GM12878 (cell line): ENCODE measurements around the gene SAFB. TPM values are rescaled to one million over a fixed set of nuclear protein-coding genes. Genes with fewer than 3 reads are reported as not detected.

ENCODE experiments used
- ATAC-seq: fragments of 200-7000 bp; cut with Tn5 transposase; 3 replicates; pipeline ENCODE4 v1.9.1; 2020; ENCODE audit warnings: mild to moderate bottlenecking, moderate library complexity
- BruUV-seq: library from RNA; stranded (reverse); fragments of 400-500 nt; replicated peaks from 2 replicates; lab custom pipeline; 2021; lab: Mats Ljungman, UMichigan
- CTCF ChIA-PET: fragments of 300-600 bp; sonication (Branson Sonifier 250); formaldehyde crosslinking; extraction: SDS; loops from one replicate; lab custom pipeline; 2021; ENCODE audit warnings: inconsistent platforms; lab: Yijun Ruan, JAX
- POLR2A ChIA-PET: fragments of 350-600 bp; formaldehyde crosslinking; extraction: SDS; loops from one replicate; lab custom pipeline; 2021; ENCODE audit warnings: inconsistent platforms; lab: Charles Lee
- RAD21 ChIA-PET: fragments of 300-600 bp; sonication (Branson Sonifier 250); formaldehyde crosslinking; loops from one replicate; lab custom pipeline; 2023; ENCODE audit warnings: antibody characterized with exemption; ENCODE audit not compliant: unreplicated experiment; lab: Charles Lee
- SMC1A ChIA-PET: fragments of 300-600 bp; sonication (Branson Sonifier 250); formaldehyde crosslinking; loops from one replicate; lab custom pipeline; 2023; ENCODE audit not compliant: unreplicated experiment, uncharacterized antibody; lab: Charles Lee
- DNase-seq: peaks from one replicate; pipeline ENCODE4 v3.0.0-alpha.2; 2011; ENCODE audit warnings: low read depth, low spot score
- FAIRE-seq: peaks from 3 replicates; lab custom pipeline; 2011; peaks lifted over from hg19 to GRCh38; lab: Jason Lieb, UNC
- H2AFZ ChIP-seq: 2 replicates; pipeline ENCODE4 v1.6.0; 2011; ENCODE audit warnings: low read depth, low read length, control low read depth; ENCODE audit not compliant: control insufficient read depth
- H3K27ac ChIP-seq: 2 replicates; pipeline ENCODE4 v1.5.1; 2011; ENCODE audit warnings: control low read depth; ENCODE audit not compliant: control insufficient read depth, insufficient read depth
- H3K27me3 ChIP-seq, 2 experiments: replicated peaks in 1 of 2; 2 replicates each; pipeline versions ENCODE4 v1.6.0 to v1.6.1; 2011; ENCODE audit warnings: low read length in 1 of 2; ENCODE audit not compliant: control insufficient read depth in 2 of 2, insufficient read depth in 2 of 2
- H3K36me3 ChIP-seq, 2 experiments: 2 replicates each; pipeline ENCODE4 v1.5.1; 2011; ENCODE audit warnings: low read length in 1 of 2; ENCODE audit not compliant: control insufficient read depth in 2 of 2, insufficient read depth in 2 of 2
- H3K4me1 ChIP-seq: 2 replicates; pipeline ENCODE4 v1.6.1; 2011; ENCODE audit warnings: mild to moderate bottlenecking, low read length, moderate library complexity, mixed read lengths; ENCODE audit not compliant: control insufficient read depth, insufficient read depth
- H3K4me2 ChIP-seq: 2 replicates; pipeline ENCODE4 v1.6.0; 2011; ENCODE audit warnings: control low read depth; ENCODE audit not compliant: control insufficient read depth, insufficient read depth
- H3K4me3 ChIP-seq: fragments of 200-600 bp; sonication (generic); 2 replicates; pipeline ENCODE4 v1.5.1; 2016
- H3K79me2 ChIP-seq: 2 replicates; pipeline ENCODE4 v1.6.0; 2011; ENCODE audit warnings: low read length; ENCODE audit not compliant: control insufficient read depth, insufficient read depth
- H3K9ac ChIP-seq: 2 replicates; pipeline ENCODE4 v1.8.0; 2011; ENCODE audit warnings: low read length, control low read depth, mixed read lengths; ENCODE audit not compliant: control insufficient read depth, insufficient read depth
- H3K9me3 ChIP-seq: replicated peaks from 3 replicates; pipeline ENCODE4 v1.5.1; 2011; ENCODE audit warnings: mild to moderate bottlenecking, low read length; ENCODE audit not compliant: control insufficient read depth, insufficient read depth
- H4K20me1 ChIP-seq: 2 replicates; pipeline ENCODE4 v1.6.0; 2011; ENCODE audit not compliant: control insufficient read depth, insufficient read depth
- BHLHE40 ChIP-seq, 2 experiments: fragments of 450-650 bp in 1 of 2; IDR thresholded peaks; 2 replicates each; pipeline ENCODE4 v1.6.1; 2011 to 2017; ENCODE audit warnings: low read depth in 2 of 2, borderline replicate concordance in 1 of 2, improper control_type of control experiment in 1 of 2, low read length in 1 of 2, mild to moderate bottlenecking in 1 of 2
- EGR1 ChIP-seq, 2 experiments: IDR thresholded peaks; 1 replicate in 1 of 2; 2 replicates in 1 of 2; pipeline ENCODE4 v1.6.1; 2011 to 2012; ENCODE audit warnings: low read depth in 2 of 2, low read length in 2 of 2, borderline replicate concordance in 1 of 2, mild to moderate bottlenecking in 1 of 2, moderate library complexity in 1 of 2
- EP300 ChIP-seq, 2 experiments: fragments of 150-350 bp in 1 of 2; IDR thresholded peaks; 2 replicates each; pipeline ENCODE4 v1.6.1; 2011 to 2012; ENCODE audit warnings: low read depth in 2 of 2, low read length in 2 of 2, borderline replicate concordance in 1 of 2, improper control_type of control experiment in 1 of 2, inconsistent platforms in 1 of 2; ENCODE audit not compliant: control insufficient read depth in 1 of 2
- GABPA ChIP-seq: IDR thresholded peaks from 2 replicates; pipeline ENCODE4 v1.6.1; 2014; ENCODE audit warnings: antibody characterized with exemption, low read depth, mild to moderate bottlenecking, inconsistent platforms
- IKZF2 ChIP-seq, 2 experiments: fragments of 450-650 bp; IDR thresholded peaks; 2 replicates each; pipeline ENCODE4 v1.6.1; 2017; ENCODE audit warnings: mild to moderate bottlenecking in 2 of 2, moderate library complexity in 2 of 2
- KLF5 ChIP-seq: fragments of 450-650 bp; IDR thresholded peaks from 2 replicates; pipeline ENCODE4 v1.6.1; 2014; ENCODE audit warnings: mild to moderate bottlenecking; ENCODE audit not compliant: partially characterized antibody
- MTA2 ChIP-seq: fragments of 450-650 bp; IDR thresholded peaks from 2 replicates; pipeline ENCODE4 v1.6.1; 2016; ENCODE audit warnings: low read depth, mild to moderate bottlenecking, moderate library complexity
- NFXL1 ChIP-seq: fragments of 450-650 bp; IDR thresholded peaks from 2 replicates; pipeline ENCODE4 v1.6.1; 2017; ENCODE audit warnings: antibody characterized with exemption, mild to moderate bottlenecking, borderline replicate concordance
- NR2F1 ChIP-seq: fragments of 450-650 bp; conservative IDR thresholded peaks from 2 replicates; pipeline ENCODE4 v1.6.1; 2017; ENCODE audit warnings: mild to moderate bottlenecking
- POLR2AphosphoS2 ChIP-seq: IDR thresholded peaks from 2 replicates; pipeline ENCODE4 v1.6.1; 2011; ENCODE audit warnings: low read depth, mild to moderate bottlenecking, low read length, improper control_type of control experiment, moderate library complexity
- POLR2AphosphoS5 ChIP-seq: IDR thresholded peaks from 2 replicates; pipeline ENCODE4 v1.6.1; 2011; ENCODE audit warnings: mild to moderate bottlenecking, low read length, inconsistent platforms
- SPI1 ChIP-seq: IDR thresholded peaks from 2 replicates; pipeline ENCODE4 v1.6.1; 2011; ENCODE audit warnings: low read depth, mild to moderate bottlenecking, low read length, moderate library complexity, borderline replicate concordance; ENCODE audit not compliant: insufficient read depth
- SREBF1 ChIP-seq: IDR thresholded peaks from 2 replicates; pipeline ENCODE4 v1.6.1; 2012; ENCODE audit warnings: mild to moderate bottlenecking, low read length
- WGBS: methylation state at CpG from one replicate; pipeline ENCODE4 v1.1.6; 2016; ENCODE audit warnings: low lambda C conversion rate; ENCODE audit not compliant: insufficient replicate concordance, insufficient coverage; ENCODE audit errors: missing lambda C conversion rate; 5-methylcytosine and 5-hydroxymethylcytosine counted together
- in situ Hi-C: fragments of 300-500 bp; cut with MboI; formaldehyde crosslinking; loops from 9 replicates; pipeline ENCODE4 v1.14.3; 2018; ENCODE audit warnings: mixed read lengths
- intact Hi-C: fragments of 100-400 bp; cut with micrococcal nuclease; formaldehyde crosslinking; loops from one replicate; pipeline ENCODE4 v1.14.2; 2022; ENCODE audit not compliant: unreplicated experiment
- polyA plus RNA-seq, 11 experiments: library from polyadenylated mRNA; depleted of rRNA in 4 of 11; unstranded in 6 of 11; stranded (reverse) in 5 of 11; fragments of >200 nt; fragmentation: Nextera tagmentation in 4 of 11; fragmentation: Illumina TruSeq in 1 of 11; extraction: Ambion mirVana in 4 of 11; extraction: Trizol in 1 of 11; gene quantifications; 1 replicate in 1 of 11; 2 replicates in 10 of 11; pipeline versions ENCODE4 v1.2.1 to v1.2.3, GENCODE V29; 2011 to 2016; ENCODE audit warnings: inconsistent platforms in 2 of 11, missing spikeins in 2 of 11, low read depth in 1 of 11
- total RNA-seq, 4 experiments: library from RNA; depleted of rRNA in 3 of 4; stranded (reverse); fragments of >200 nt in 3 of 4; fragmentation: Illumina TruSeq in 1 of 4; extraction: Trizol in 1 of 4; gene quantifications; 2 replicates each; pipeline versions ENCODE4 v1.2.1 to v1.2.3, GENCODE V29; 2013 to 2021

The SAFB gene
- total and polyA plus RNA-seq, 10 of the 15 experiments (the other 5 are each of a cell fraction or from before 2014, with no cell fraction given) = 1.6 to 131 (median 61.2) TPM

DNA sequence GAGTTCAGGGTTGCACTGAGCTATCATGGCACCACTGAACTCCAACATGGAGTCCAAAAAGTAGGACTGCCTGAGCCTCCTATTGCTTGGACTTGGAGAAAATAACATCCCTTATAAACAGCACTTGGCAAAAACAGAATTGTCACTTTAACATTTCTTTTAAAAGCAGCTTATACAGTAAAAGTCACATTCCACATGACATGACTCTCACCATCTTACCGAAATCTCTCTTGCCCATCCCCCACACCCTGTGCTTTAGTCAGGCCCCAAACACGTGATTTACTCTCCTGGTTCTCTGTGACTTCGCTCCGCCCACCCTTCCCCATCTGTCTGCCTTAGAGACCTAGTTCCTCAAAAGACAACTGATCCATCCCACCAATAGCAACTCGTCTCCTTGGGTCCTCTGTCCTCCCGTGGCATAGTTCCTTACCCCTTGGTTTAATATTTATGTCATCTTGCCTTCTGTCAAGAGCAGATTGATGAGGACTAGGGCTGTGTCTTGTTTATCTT is 4.6 kb downstream of the SAFB start (continued):
- no peak for TF ChIP-seq SREBF1
- peak; percentile 83 to 86 for TF ChIP-seq BHLHE40 (IDR thresholded peaks at IDR 0.05; ENCODE audit: borderline replicate concordance in 1 of 2, low read depth in 2 of 2, low read length in 1 of 2)
- TF ChIP-seq KLF5 = no peak
- TF ChIP-seq NR2F1 = no peak
- TF ChIP-seq SPI1 = peak; percentile 53; the same call in 1 of the 2 replicates
- TF ChIP-seq, all 136 proteins: peak for 14

DNA sequence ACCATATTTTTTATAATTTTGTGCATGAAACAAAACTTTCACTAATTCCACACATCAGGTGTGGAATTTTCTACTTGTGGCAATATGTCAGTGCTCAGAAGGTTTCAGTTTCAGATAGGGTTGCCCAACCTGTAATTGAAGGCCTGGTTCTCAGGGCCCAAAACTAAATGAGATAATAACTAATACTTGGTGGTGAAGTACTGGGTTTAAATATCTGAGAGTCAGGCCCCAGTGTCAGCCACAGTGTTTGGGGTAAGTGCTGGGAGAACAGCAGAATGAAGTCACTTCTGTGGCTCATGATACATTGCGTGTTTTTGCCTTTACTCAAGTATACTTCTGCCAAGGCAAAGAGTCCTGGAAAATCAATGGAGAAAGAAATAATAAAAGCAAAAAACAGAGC is 5.6 kb downstream of the SAFB start:
- no peak for TF ChIP-seq POLR2AphosphoS5
- TF ChIP-seq MTA2 = no peak
- no peak for TF ChIP-seq GABPA
- TF ChIP-seq NFXL1 = no peak
- no peak for TF ChIP-seq EP300 (IDR thresholded peaks at IDR 0.05; ENCODE audit: borderline replicate concordance in 1 of 2, control insufficient read depth in 1 of 2, low read depth in 2 of 2, low read length in 2 of 2)
- TF ChIP-seq POLR2AphosphoS2 = no peak
- no peak for TF ChIP-seq IKZF2 (IDR thresholded peaks at IDR 0.05)
- no peak for TF ChIP-seq EGR1 (IDR thresholded peaks at IDR 0.05; ENCODE audit: borderline replicate concordance in 1 of 2, low read depth in 2 of 2, low read length in 2 of 2)
- CTCF ChIA-PET = interaction anchor here (1.3 kb wide), 1 partner anchor 61 kb away, joined by 4 read pairs; no protein-coding TSS in a partner anchor
- no TSS peak for BruUV-seq
- 0 out of 2 replicates have a peak overlapping the region, but pooled peaks have one; percentile 29 for H3K4me3 ChIP-seq
- no peak overlapping the region; the same call in 1 of the 2 replicates for H3K27ac ChIP-seq
- peaks cover 15% of the 10 kb centered on the region for H4K20me1 ChIP-seq
- in situ Hi-C loops (no loop called here), intact Hi-C loops (no loop called here)
- SMC1A ChIA-PET = interaction anchor here (1.6 kb wide), 1 partner anchor 8 kb away, joined by 5 read pairs; no protein-coding TSS in a partner anchor
- FAIRE-seq (no peak), DNase-seq (no peak), ATAC-seq (peak; percentile 52)
- no peaks in the 10 kb centered on the region for H3K9me3 ChIP-seq
- POLR2A ChIA-PET = no interaction called here
- H3K36me3 ChIP-seq = peaks cover 8 to 39% of the 10 kb centered on the region in 2 experiments
- no peak overlapping the region for H2AFZ ChIP-seq
- WGBS = 0% methylated on average over 1 of the region's 1 CpG
- H3K79me2 ChIP-seq = peaks cover 94% of the 10 kb centered on the region
- no peak overlapping the region for H3K9ac ChIP-seq
- peaks cover 31% of the 10 kb centered on the region for H3K4me1 ChIP-seq
- H3K4me2 ChIP-seq = peak overlapping the region; percentile 76
- H3K27me3 ChIP-seq = no peaks in the 10 kb centered on the region
- RAD21 ChIA-PET = no interaction called here
